ENCODE results near the gene PRKN.

GRCh38 chr6:162403031-162403430 is 324.5 kb downstream of the PRKN start:
- no peak for TF ChIP-seq CTCF (IDR thresholded peaks at IDR 0.05; ENCODE audit: insufficient read depth, low read depth, low read length)
- TF ChIP-seq EZH2 (IDR thresholded peaks at IDR 0.05; ENCODE audit: insufficient read depth, low read length): no peak
